Fibroblast of skin of right biceps (primary cell): ENCODE results near the gene CNTNAP1.

Source experiments
- DNase-seq: peaks from one replicate; pipeline ENCODE4 v3.0.0-alpha.2; 2013

The CNTNAP1 gene

DNA sequence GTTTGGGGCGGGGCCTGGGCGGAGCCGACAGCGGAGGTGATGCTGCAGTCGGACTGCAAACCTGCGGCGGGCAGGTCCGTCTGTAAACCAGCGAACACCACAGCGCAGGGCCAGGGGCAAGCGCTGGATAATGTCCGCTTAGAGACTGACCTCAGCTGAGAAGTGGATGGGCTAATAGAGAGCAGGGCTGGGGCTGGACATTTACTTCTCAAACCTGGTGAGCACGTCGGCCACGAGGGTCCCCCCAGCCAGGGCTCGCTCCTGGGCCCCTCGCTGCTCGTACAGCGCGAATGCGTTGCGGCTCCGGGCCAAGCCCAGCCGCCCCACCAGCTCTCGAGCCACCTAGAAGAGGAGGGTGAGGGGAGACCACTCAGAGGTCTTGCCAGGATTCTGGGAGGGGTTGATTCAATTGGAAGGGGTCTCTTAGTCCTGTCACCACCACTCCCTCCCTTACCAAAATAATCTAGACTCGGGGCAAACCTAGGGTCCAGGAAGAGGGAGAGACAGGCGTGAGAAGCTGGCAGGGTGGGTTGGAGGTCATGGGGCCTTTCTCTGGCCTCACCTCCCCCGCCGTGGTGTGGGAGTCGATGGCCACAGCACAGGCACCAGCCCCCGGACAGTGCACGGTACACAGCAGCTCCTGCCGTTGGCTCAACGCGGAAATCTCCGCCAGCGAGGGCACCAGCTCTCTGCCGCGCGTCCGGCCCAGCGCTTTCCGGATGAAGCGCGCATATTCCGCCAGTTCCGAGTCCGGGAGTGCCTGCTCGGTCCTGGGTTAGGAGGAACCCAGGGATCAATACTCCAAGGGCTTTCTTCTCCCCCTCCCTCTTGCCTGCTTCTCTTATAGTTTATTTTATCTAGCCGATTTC is 11.3 kb upstream of the CNTNAP1 start:
- no peak for DNase-seq

GRCh38 chr17:42672038-42672437 is 10.3 kb upstream of the CNTNAP1 start:
- no peak for DNase-seq

DNA sequence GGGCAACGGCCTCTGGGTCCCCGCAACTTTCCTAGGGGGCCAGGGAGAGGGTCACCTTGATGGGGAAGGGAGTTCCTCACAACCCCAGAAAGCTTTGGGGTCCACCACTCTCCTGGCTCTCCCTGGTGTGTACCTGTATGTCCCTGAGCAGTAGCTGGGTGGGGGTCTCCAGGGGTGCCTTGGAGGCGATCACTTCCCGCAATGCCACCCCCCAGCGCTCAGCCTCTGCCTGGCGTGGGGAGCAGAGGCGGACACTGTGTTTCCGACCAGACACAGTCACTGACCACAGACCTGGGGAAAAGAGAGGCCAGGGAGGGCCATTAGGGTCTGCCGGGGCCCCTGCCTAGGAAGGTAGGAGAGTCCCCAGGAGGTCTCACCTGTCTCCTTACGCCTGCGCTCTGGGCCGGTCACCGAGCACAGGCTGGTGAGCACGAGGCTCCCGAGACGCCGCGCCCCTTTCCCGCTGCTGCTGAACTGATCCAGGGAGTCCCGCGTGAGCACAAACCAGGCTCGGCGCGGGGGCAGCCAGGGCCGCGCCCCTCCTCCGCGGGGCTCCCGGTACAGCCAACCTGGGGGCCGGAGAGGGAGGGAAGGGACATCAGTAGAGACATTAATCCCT is 9.0 kb upstream of the CNTNAP1 start:
- DNase-seq: no peak

GRCh38 chr17:42673885-42674754 is 8.2 kb upstream of the CNTNAP1 start:
- DNase-seq: peak; percentile 68

DNA sequence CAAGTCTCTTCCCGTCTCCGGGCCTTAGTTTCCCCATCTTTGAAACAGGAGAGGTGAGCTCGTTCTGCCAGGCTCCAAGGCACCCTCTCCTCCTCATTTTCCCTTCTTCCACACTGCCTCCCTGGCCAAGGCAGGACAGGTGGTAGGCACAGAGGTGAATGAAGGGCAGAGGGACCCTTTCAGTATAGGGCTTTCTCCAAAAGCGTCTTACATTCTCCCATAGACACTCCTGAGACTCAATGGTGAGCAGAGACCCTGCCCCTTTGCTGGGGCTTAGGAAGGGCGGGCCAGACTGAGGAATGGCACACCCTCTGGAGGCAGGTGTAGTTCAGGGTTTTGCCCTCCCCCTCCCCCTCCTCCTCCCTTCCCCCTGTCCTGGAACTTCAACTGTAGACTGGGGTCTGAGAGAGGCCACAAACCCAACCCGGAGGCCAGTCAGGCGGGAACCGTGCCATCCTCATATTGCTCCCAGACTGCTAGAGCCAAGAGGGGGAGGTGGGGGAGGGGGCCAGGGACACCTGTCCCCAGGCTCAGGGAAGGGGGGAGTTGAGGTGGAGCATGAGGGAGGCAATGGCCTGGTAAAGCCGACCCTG is 7.5 kb upstream of the CNTNAP1 start:
- DNase-seq: no peak

- DNase-seq: no peak
Measured at GRCh38 chr17:42675348-42675964, 6.9 kb upstream of the CNTNAP1 start.

GRCh38 chr17:42675965-42676423 is 6.3 kb upstream of the CNTNAP1 start:
- peak; percentile 38 for DNase-seq

DNA sequence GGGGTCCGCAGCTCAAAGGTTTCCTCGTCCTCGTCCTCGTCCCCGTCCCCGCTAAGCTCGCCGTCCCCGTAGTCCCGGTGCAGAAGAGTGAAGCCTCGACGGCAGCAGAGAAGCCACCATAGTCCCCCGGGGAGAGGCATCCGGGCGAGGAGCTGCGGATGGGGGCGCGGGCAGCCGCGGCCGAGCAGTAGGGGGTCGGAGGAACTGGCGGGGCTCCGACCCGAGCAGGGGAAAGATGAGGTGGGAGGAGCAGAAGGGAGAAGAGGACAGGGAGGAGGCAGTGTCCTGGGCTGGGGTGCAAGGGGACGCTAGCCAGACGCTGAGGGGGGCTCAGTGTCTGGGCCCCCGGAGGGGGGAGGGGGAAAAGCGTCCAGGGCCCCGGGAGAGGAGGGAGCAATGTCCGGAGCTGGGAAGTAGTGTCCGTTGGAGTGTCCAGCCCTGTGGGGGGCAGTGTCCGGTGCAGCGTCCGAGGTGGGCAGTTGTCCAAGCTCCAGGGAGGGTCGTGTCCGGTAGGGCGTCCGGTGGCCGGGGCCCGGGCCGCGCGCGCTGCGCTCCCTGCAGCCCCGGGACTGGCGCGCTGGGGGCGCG is 5.8 kb upstream of the CNTNAP1 start, which contains the start of gene PLEKHH3:
Gene PLEKHH3, minus strand, starts transcription at position 571 of the 588 bp plus-strand sequence. Its CDS starts 431 bp downstream, at position 140.
- DNase-seq: peak; percentile 38

DNA sequence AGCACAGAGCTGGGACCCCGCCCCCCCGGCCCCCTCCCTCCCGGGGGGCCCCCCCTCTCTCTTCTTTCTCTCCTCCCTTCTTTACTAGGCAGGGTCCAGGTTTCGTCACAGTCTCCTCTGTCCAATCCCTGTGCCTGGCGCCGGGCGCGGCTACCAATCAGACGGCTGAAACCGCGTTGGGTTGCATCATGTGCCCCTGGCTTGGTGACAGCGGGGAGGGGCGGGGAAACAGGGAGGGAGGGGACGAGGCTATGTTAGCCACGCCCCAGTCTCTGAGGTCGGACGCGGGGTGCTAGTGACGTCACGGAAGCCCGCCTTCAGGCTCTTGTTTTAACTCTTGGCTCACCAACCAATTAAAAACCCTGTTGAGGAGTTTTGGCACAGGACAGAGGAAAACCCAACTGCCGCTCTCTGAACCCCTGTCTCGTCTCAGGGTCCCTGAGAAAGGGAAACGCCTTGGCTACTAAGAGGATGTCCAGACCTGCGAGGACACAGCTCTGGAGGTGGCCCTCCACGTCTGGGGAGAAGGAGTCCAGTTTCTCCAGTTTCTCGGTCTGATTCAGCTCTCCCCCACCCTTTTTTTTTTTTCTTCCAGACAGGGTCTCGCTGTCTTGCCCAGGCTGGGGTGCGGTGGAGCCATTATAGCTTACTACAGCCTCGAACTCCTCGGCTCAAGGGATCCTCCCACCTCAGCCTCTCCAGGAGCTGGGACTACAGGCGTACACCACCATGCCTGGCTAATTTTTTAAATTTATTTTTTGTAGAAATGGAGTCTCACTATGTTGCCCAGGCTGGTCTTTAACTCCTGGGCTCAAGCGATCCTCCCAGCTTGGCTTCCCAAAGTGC is 5.1 kb upstream of the CNTNAP1 start:
- peak; percentile 100 for DNase-seq

- DNase-seq: peak; percentile 92
Measured at GRCh38 chr17:42677921-42678781, 4.2 kb upstream of the CNTNAP1 start.

- peak; percentile 77 for DNase-seq
Measured at GRCh38 chr17:42678951-42679491, 3.3 kb upstream of the CNTNAP1 start.

DNA sequence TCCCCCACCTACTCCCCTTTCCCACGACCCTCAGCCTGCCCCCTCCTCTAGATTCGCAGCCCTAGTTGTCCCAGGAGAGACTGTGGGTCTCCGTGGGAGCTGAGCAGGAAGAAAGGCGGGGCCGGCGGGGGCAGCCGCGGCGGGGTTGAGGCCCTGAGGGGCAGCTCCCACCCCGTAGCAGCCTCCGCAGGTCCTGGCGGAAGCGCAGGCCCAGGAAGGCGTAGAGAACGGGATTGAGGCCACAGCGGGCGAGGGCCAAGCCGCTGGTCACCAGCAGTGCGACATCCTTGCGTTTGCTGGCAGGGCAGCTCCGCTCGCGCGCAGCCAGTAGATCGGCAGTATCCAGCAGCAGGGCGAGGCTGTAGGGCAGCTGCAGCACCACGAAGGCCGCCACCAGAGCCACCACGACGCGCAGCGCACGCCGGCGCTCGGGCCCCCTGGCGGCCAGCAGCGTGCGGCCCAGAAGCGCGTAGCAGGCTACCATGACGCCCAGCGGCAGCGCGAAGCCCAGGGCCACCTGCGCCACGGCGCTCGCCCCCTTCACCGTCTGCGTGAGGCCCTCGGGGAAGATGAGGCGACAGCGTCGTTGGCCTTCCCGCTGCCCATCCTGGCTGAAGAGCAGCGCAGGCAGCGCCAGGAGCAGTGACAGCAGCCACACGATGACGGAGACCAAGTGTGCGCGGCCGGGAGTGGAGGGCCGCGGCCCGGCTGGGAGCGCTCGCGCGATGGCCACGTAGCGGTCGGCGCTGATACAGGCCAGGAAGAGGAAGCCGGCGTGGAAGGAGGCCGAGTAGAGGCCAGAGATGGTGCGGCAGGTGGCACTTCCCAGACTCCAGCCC is 2.6 kb upstream of the CNTNAP1 start:
- DNase-seq: peak; percentile 83

- no peak for DNase-seq
Measured at GRCh38 chr17:42680331-42680808, 2.0 kb upstream of the CNTNAP1 start.

DNA sequence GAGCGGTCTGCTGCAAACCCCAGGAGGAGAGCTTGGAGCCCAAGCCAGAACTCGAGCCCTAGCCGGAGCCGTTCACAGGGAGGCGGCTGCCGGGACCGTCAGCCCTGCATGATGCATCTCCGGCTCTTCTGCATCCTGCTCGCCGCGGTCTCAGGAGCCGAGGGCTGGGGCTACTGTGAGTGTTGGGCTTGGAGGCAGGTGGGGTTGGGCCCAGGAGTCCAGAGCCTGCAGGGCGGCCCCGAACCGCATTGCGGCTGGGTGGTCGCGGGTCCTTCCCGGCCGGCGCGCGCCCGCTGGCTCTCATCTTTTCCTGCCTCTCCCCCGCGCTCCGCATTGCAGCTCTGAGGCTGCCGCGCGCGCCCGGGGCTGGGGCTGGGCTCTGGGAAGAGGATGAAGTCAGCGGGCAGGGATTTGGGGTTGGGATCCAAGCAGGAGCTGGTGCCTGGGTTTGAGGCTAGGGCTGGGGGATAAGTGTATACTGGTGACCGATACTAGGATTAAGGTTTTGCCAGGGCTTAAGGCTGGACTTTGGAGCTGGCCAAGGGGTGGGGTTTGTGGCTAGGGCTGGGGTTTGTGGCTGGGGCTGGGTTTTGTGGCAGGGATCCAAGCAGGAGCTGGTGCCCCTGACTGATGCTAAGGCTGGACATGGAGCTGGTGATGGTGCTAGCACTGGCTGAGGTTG is 532 bp downstream of the CNTNAP1 start:
- DNase-seq: peak; percentile 60

DNA sequence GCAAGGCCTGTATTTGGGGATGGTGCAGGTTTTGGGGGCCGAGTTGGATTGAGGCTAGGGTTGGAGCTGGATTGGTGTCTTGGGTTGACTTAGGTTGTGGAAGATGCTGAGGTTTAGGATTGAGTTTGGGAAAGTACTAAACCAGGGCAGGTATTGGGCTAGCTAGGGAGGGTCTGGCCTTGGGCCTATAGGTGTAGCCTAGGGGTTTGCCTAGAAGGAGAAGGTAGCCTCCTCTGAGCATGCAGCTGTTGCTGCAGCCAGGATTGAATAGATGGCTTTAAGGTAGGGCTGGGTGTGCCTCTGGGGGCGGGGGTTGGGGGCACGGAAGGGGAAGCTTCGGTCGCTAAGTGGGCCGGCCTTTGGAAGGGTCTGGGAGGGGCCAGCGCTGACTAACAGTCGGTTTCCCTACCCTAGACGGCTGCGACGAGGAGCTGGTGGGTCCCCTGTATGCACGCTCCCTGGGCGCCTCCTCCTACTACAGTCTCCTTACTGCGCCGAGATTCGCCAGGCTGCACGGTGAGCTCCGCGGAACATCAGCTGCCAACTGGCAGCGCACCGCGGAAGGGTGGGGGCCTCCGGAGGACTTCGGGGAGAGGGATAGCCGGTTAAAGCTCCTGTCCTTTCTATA is 1.2 kb downstream of the CNTNAP1 start:
- peak; percentile 44 for DNase-seq

GRCh38 chr17:42684929-42685556 is 2.7 kb downstream of the CNTNAP1 start:
- DNase-seq: no peak

DNA sequence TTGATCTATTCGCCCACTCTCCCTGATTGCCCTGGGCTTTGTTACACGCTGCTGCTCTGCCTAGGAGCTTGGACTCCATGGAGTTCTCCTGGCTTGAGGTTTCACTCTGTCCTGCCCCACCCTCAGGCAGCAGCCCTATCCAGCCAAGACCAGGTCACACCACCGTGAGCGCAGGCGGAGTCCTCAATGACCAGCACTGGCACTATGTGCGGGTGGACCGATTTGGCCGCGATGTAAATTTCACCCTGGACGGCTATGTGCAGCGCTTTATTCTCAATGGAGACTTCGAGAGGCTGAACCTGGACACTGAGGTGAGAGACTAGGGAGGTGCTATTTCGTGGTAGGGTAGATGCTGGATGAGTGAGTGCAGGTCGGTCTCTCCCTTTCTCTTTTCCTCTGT is 3.5 kb downstream of the CNTNAP1 start:
- DNase-seq: no peak
